Nephron (organoid): ENCODE data around the gene INAVA.

Experiments used
- H3K27ac Mint-ChIP-seq, 3 experiments: 2 replicates each; pipeline ENCODE4 v1.8.0; 2020; ENCODE audit warnings: mixed read lengths in 3 of 3, mild to moderate bottlenecking in 2 of 3, moderate library complexity in 1 of 3
- H3K27me3 Mint-ChIP-seq: 2 replicates; pipeline ENCODE4 v1.8.0; 2021; ENCODE audit warnings: low read depth, mild to moderate bottlenecking, moderate library complexity, mixed read lengths
- H3K36me3 Mint-ChIP-seq: 2 replicates; pipeline ENCODE4 v1.8.0; 2020; ENCODE audit warnings: low read depth, mixed read lengths
- H3K4me1 Mint-ChIP-seq: 2 replicates; pipeline ENCODE4 v1.8.0; 2020; ENCODE audit warnings: mixed read lengths
- H3K4me3 Mint-ChIP-seq, 3 experiments: 2 replicates each; pipeline ENCODE4 v1.8.0; 2020; ENCODE audit warnings: mild to moderate bottlenecking in 3 of 3, mixed read lengths in 3 of 3, moderate library complexity in 2 of 3
- H3K9me3 Mint-ChIP-seq: 2 replicates; pipeline ENCODE4 v1.8.0; 2020; ENCODE audit warnings: mixed read lengths
- CTCF ChIP-seq, 3 experiments: fragments of 200-600 bp; sonication (generic); IDR thresholded peaks; one replicate each; pipeline ENCODE4 v1.5.0; 2021; ENCODE audit warnings: antibody characterized with exemption in 3 of 3; ENCODE audit not compliant: unreplicated experiment in 3 of 3

INAVA gene

GRCh38 chr1:200873116-200873670 is 21.5 kb upstream of the INAVA start:
- Mint-ChIP-seq H3K9me3 (no peaks in the 10 kb centered on the region), H3K27ac (no peak overlapping the region), H3K4me1 (no peaks in the 10 kb centered on the region), H3K36me3 (no peaks in the 10 kb centered on the region), H3K4me3 (no peak overlapping the region), H3K27me3 (peaks cover 12% of the 10 kb centered on the region)
- TF ChIP-seq CTCF (IDR thresholded peaks at IDR 0.05; ENCODE audit: unreplicated experiment in 3 of 3), result no peak

- H3K9me3 Mint-ChIP-seq, result no peaks in the 10 kb centered on the region
- no peaks in the 10 kb centered on the region for H3K36me3 Mint-ChIP-seq
- H3K4me3 Mint-ChIP-seq, result no peak overlapping the region
- no peaks in the 10 kb centered on the region for H3K4me1 Mint-ChIP-seq
- no peak overlapping the region for H3K27ac Mint-ChIP-seq
- H3K27me3 Mint-ChIP-seq, result peaks cover 16% of the 10 kb centered on the region
- no peak for TF ChIP-seq CTCF (IDR thresholded peaks at IDR 0.05; ENCODE audit: unreplicated experiment in 3 of 3)
These were observed 20.9 kb upstream of the INAVA start for GRCh38 chr1:200873671-200874397.

- TF ChIP-seq CTCF (IDR thresholded peaks at IDR 0.05; ENCODE audit: unreplicated experiment in 3 of 3), result no peak
- no peak overlapping the region for H3K4me3 Mint-ChIP-seq
- H3K27me3 Mint-ChIP-seq, result peaks cover 16% of the 10 kb centered on the region
- no peaks in the 10 kb centered on the region for H3K36me3 Mint-ChIP-seq
- H3K9me3 Mint-ChIP-seq, result no peaks in the 10 kb centered on the region
- no peak overlapping the region for H3K27ac Mint-ChIP-seq
- H3K4me1 Mint-ChIP-seq, result no peaks in the 10 kb centered on the region
These were observed 20.0 kb upstream of the INAVA start for GRCh38 chr1:200874694-200875093.

- no peaks in the 10 kb centered on the region for H3K36me3 Mint-ChIP-seq
- no peak for TF ChIP-seq CTCF (IDR thresholded peaks at IDR 0.05; ENCODE audit: unreplicated experiment in 3 of 3)
- no peak overlapping the region for H3K27ac Mint-ChIP-seq
- H3K27me3 Mint-ChIP-seq, result peaks cover 24% of the 10 kb centered on the region
- peaks cover 5% of the 10 kb centered on the region for H3K4me1 Mint-ChIP-seq
- no peak overlapping the region for H3K4me3 Mint-ChIP-seq
- no peaks in the 10 kb centered on the region for H3K9me3 Mint-ChIP-seq
These were observed 19.3 kb upstream of the INAVA start for GRCh38 chr1:200875416-200875815.

- Mint-ChIP-seq H3K9me3 (no peaks in the 10 kb centered on the region), H3K27ac (no peak overlapping the region), H3K4me3 (no peak overlapping the region), H3K27me3 (peaks cover 22% of the 10 kb centered on the region), H3K36me3 (no peaks in the 10 kb centered on the region), H3K4me1 (peaks cover 5% of the 10 kb centered on the region)
- TF ChIP-seq CTCF (IDR thresholded peaks at IDR 0.05; ENCODE audit: unreplicated experiment in 3 of 3), result no peak
These were observed 17.7 kb upstream of the INAVA start for GRCh38 chr1:200877010-200877409.
